Activated CD4-positive, CD25-positive, alpha-beta regulatory T cell treated with anti-CD3 and anti-CD28 coated beads, Interleukin-2, amount 50 U/mL, for 72 hours (primary cell): ENCODE results near the gene CSNK2B.

ENCODE experiments used
- DNase-seq: peaks from one replicate; pipeline ENCODE4 v3.0.0; 2021

CSNK2B gene

GRCh38 chr6:31662124-31662723, 3.7 kb upstream of the CSNK2B start:
- DNase-seq: no peak

- no peak for DNase-seq
These were observed 2.5 kb upstream of the CSNK2B start for GRCh38 chr6:31663126-31663960.

- DNase-seq: no peak
These were observed 1.7 kb upstream of the CSNK2B start for GRCh38 chr6:31663961-31664789.

GRCh38 chr6:31664790-31665500, 935 bp upstream of the CSNK2B start, which contains the start of gene GPANK1:
GPANK1 (minus strand) TSS chr6:31664997; CDS start chr6:31664478, 519 bp downstream.
- peak; percentile 84 for DNase-seq

- DNase-seq: no peak
These were observed 571 bp downstream of the CSNK2B start for GRCh38 chr6:31666337-31666965.

- DNase-seq: no peak
These were observed 3.8 kb downstream of the CSNK2B start, which contains the start of gene LY6G5B for GRCh38 chr6:31669676-31670075. LY6G5B (plus strand) TSS chr6:31669976; CDS start chr6:31670951, 975 bp downstream.

- no peak for DNase-seq
These were observed 10.5 kb downstream of the CSNK2B start for GRCh38 chr6:31676322-31676903.

- no peak for DNase-seq
These were observed 11.0 kb downstream of the CSNK2B start for GRCh38 chr6:31676904-31677303.

GRCh38 chr6:31677955-31678354, 12.1 kb downstream of the CSNK2B start:
- no peak for DNase-seq

- peak; percentile 66 for DNase-seq
These were observed 14.6 kb downstream of the CSNK2B start, which contains the start of gene LY6G5C for GRCh38 chr6:31680226-31681134. LY6G5C (minus strand) TSS chr6:31681067; CDS start chr6:31680373, 694 bp downstream.

- DNase-seq: peak; percentile 51
These were observed 15.3 kb downstream of the CSNK2B start for GRCh38 chr6:31681135-31681671.

GRCh38 chr6:31683591-31683990, 17.7 kb downstream of the CSNK2B start:
- DNase-seq: no peak

GRCh38 chr6:31686483-31686882, 20.6 kb downstream of the CSNK2B start:
- DNase-seq: no peak

GRCh38 chr6:31687321-31687720, 21.4 kb downstream of the CSNK2B start:
- no peak for DNase-seq

- no peak for DNase-seq
These were observed 22.2 kb downstream of the CSNK2B start for GRCh38 chr6:31687860-31688693.

GRCh38 chr6:31689249-31690110, 23.6 kb downstream of the CSNK2B start:
- no peak for DNase-seq

GRCh38 chr6:31690231-31691077, 24.6 kb downstream of the CSNK2B start:
- DNase-seq: no peak
